Spinal cord (tissue), 10 donors: Measurements from ENCODE around the gene FES. TPM values are rescaled to one million over a fixed set of nuclear protein-coding genes. Genes with fewer than 3 reads are reported as not detected.
"Not testable (repeated sequence)": the region's sequence is repeated elsewhere in the genome, so short reads cannot be mapped to it uniquely, and the experiment has no call there.

Source experiments
- DNase-seq, 6 donors: peaks; one replicate each; pipeline versions ENCODE4 v3.0.0 to v3.0.0-alpha.2; 2013 to 2015; ENCODE audit warnings: low spot score in 6 of 6, low read depth in 4 of 6
- H3K27ac ChIP-seq: one replicate; pipeline ENCODE4 v1.5.1; 2013; ENCODE audit warnings: low read depth, low read length, control low read depth
- H3K27me3 ChIP-seq: one replicate; pipeline ENCODE4 v1.6.1; 2013; ENCODE audit warnings: low read length; ENCODE audit not compliant: control insufficient read depth, insufficient read depth
- H3K36me3 ChIP-seq: one replicate; pipeline ENCODE4 v1.6.1; 2013; ENCODE audit warnings: low read length; ENCODE audit not compliant: control insufficient read depth, insufficient read depth
- H3K4me1 ChIP-seq: one replicate; pipeline ENCODE4 v1.6.1; 2013; ENCODE audit warnings: low read length; ENCODE audit not compliant: control insufficient read depth, insufficient read depth
- H3K4me3 ChIP-seq: one replicate; pipeline ENCODE4 v1.5.1; 2013; ENCODE audit warnings: low read depth, low read length, control low read depth
- H3K9me3 ChIP-seq: one replicate; pipeline ENCODE4 v1.6.1; 2013; ENCODE audit warnings: low read length; ENCODE audit not compliant: control insufficient read depth, insufficient read depth
- WGBS: methylation state at CpG from one replicate; pipeline ENCODE4 v1.1.5; 2013; ENCODE audit warnings: missing lambda C conversion rate; ENCODE audit not compliant: insufficient coverage; 5-methylcytosine and 5-hydroxymethylcytosine counted together
- polyA plus RNA-seq, 2 donors: library from polyadenylated mRNA; unstranded; fragments of 120-200 nt; gene quantifications; one replicate each; pipeline ENCODE4 v1.2.1, GENCODE V29; 2013; ENCODE audit not compliant: insufficient read length in 2 of 2
- total RNA-seq, 2 donors: library from RNA; depleted of rRNA in 1 of 2; stranded (reverse); fragments of 120-200 nt in 1 of 2; fragments of >200 nt in 1 of 2; gene quantifications; one replicate each; pipeline versions ENCODE4 v1.2.3 to v1.2.4, GENCODE V29; 2013 to 2014
- donor health status: healthy.

The FES gene
- total and polyA plus RNA-seq, 4 donors: 8.7 to 19.5 (median 12.7) TPM

- not testable (repeated sequence) for DNase-seq, H3K27ac ChIP-seq, H3K4me3 ChIP-seq, H3K27me3 ChIP-seq, H3K9me3 ChIP-seq
- Histone ChIP-seq H3K36me3 (peaks cover 22% of the 10 kb centered on the region), H3K4me1 (peaks cover 17% of the 10 kb centered on the region)
- 95% methylated on average over 8 of the region's 14 CpGs for WGBS
Observed at GRCh38 chr15:90897131-90897655, 12.9 kb downstream of the FES start.

- no peak for DNase-seq
- Histone ChIP-seq H3K36me3 (peaks cover 20% of the 10 kb centered on the region), H3K9me3 (no peaks in the 10 kb centered on the region), H3K4me3 (peak overlapping the region; percentile 74), H3K4me1 (peaks cover 40% of the 10 kb centered on the region), H3K27ac (peak overlapping the region; percentile 96), H3K27me3 (no peaks in the 10 kb centered on the region)
- no CpG with 5 or more reads among the region's 14 CpGs for WGBS
Observed at GRCh38 chr15:90901175-90902039, 17.1 kb downstream of the FES start.

GRCh38 chr15:90902040-90902839, 17.9 kb downstream of the FES start:
- Histone ChIP-seq H3K4me1 (peaks cover 48% of the 10 kb centered on the region), H3K4me3 (peak overlapping the region; percentile 74), H3K27ac (peak overlapping the region; percentile 96), H3K27me3 (no peaks in the 10 kb centered on the region), H3K36me3 (peaks cover 29% of the 10 kb centered on the region), H3K9me3 (no peaks in the 10 kb centered on the region)
- DNase-seq: peak in 5 of 6 donors; percentile 39 to 93 (median 67)
- WGBS: under 1% methylated on average over 71 of the region's 71 CpGs

GRCh38 chr15:90902840-90903732, 18.8 kb downstream of the FES start, which contains the start of gene MAN2A2:
TSS of gene MAN2A2 (plus strand) at chr15:90903302. CDS start at chr15:90904208, 906 bp downstream.
- DNase-seq: peak in 5 of 6 donors; percentile 19 to 77 (median 31)
- H3K4me3 ChIP-seq: peak within 1 kb of the TSS; percentile 75
- 0% methylated on average over 78 of the region's 81 CpGs for WGBS
- H3K4me1 ChIP-seq: peaks cover 51% of the 10 kb centered on the region
- peaks cover 37% of the 10 kb centered on the region for H3K36me3 ChIP-seq
- H3K27me3 ChIP-seq: no peaks in the 10 kb centered on the region
- peak within 1 kb of the TSS; percentile 96 for H3K27ac ChIP-seq
- H3K9me3 ChIP-seq: no peaks in the 10 kb centered on the region

- peak in 2 of 6 donors; percentile 18 to 32 for DNase-seq
- Histone ChIP-seq H3K4me1 (peaks cover 51% of the 10 kb centered on the region), H3K36me3 (peaks cover 42% of the 10 kb centered on the region), H3K4me3 (peak overlapping the region; percentile 75), H3K27ac (peak overlapping the region; percentile 95), H3K9me3 (no peaks in the 10 kb centered on the region), H3K27me3 (no peaks in the 10 kb centered on the region)
- WGBS: 34% methylated on average over 12 of the region's 18 CpGs
Observed at GRCh38 chr15:90903733-90904536, 19.6 kb downstream of the FES start.

- peak overlapping the region; percentile 67 for H3K27ac ChIP-seq
- H3K9me3 ChIP-seq: no peaks in the 10 kb centered on the region
- no peak overlapping the region for H3K4me3 ChIP-seq
- H3K4me1 ChIP-seq: peaks cover 51% of the 10 kb centered on the region
- H3K36me3 ChIP-seq: peaks cover 50% of the 10 kb centered on the region
- no peaks in the 10 kb centered on the region for H3K27me3 ChIP-seq
- DNase-seq: no peak
- WGBS: 97% methylated on average over 9 of the region's 9 CpGs
Observed at GRCh38 chr15:90904746-90905145, 20.4 kb downstream of the FES start.

- Histone ChIP-seq H3K36me3 (peaks cover 58% of the 10 kb centered on the region), H3K9me3 (no peaks in the 10 kb centered on the region), H3K27ac (peak overlapping the region; percentile 67), H3K4me3 (no peak overlapping the region), H3K4me1 (peaks cover 51% of the 10 kb centered on the region), H3K27me3 (no peaks in the 10 kb centered on the region)
- 97% methylated on average over 23 of the region's 28 CpGs for WGBS
- no peak for DNase-seq
Observed at GRCh38 chr15:90905306-90906180, 21.2 kb downstream of the FES start.
